Measurements from ENCODE around the gene QRFPR. TPM values are rescaled to one million over a fixed set of nuclear protein-coding genes. Genes with fewer than 3 reads are reported as not detected.

Gene QRFPR
- total RNA-seq, 1 experiment from 2014 or later: not detected

Small RNA genes within 50 kb of the gene (small RNA-seq; reads per million reads assigned to genes)
- 0 reads per million in 2 experiments for gene RF00019

Other genes with a start within 250 kb of the QRFPR start
- gene TNIP3, start 216.7 kb downstream of the QRFPR start, total RNA-seq (2014; rRNA removed; shearing (Covaris generic)): 1.1 and 4.2 TPM in 2 replicates

Data from NCI-H460 (cell line).